HepG2 (cell line): ENCODE measurements around the gene CASTOR1. TPM values are rescaled to one million over a fixed set of nuclear protein-coding genes. Genes with fewer than 3 reads are reported as not detected.

Experiments used
- GATAD1 ChIP-seq: IDR thresholded peaks from 2 replicates; pipeline ENCODE4 v1.6.1; 2016; ENCODE audit warnings: missing genetic modification reagents, missing compliant biosample characterization
- KIAA2018 ChIP-seq: sonication (generic); formaldehyde crosslinking; IDR thresholded peaks from 2 replicates; pipeline ENCODE4 v1.5.0; 2020; ENCODE audit warnings: mild to moderate bottlenecking, missing genetic modification reagents, borderline replicate concordance
- ZC3H13 ChIP-seq: sonication (generic); formaldehyde crosslinking; IDR thresholded peaks from 2 replicates; pipeline ENCODE4 v1.8.1; 2023; ENCODE audit warnings: mild to moderate bottlenecking, missing genetic modification reagents, moderate library complexity
- ZFP36 ChIP-seq: fragments of 150-350 bp; IDR thresholded peaks from 2 replicates; pipeline ENCODE4 v1.6.1; 2018; ENCODE audit warnings: borderline replicate concordance, low read length, low read depth; ENCODE audit not compliant: partially characterized antibody
- ZNF138 ChIP-seq: sonication (generic); formaldehyde crosslinking; IDR thresholded peaks from 2 replicates; pipeline ENCODE4 v1.5.0; 2020; ENCODE audit warnings: mild to moderate bottlenecking, low read depth, missing genetic modification reagents
- polyA plus RNA-seq, 8 experiments: library from polyadenylated mRNA; depleted of rRNA in 3 of 8; stranded (reverse) in 7 of 8; unstranded in 1 of 8; fragments of >200 nt; fragmentation: Illumina TruSeq in 4 of 8; extraction: Trizol in 4 of 8; gene quantifications; 2 replicates each; pipeline versions ENCODE4 v1.2.1 to v1.2.3, GENCODE V29; 2011 to 2016; ENCODE audit warnings: low read depth in 4 of 8, missing spikeins in 1 of 8, mixed read lengths in 1 of 8; ENCODE audit not compliant: insufficient read depth in 1 of 8
- total RNA-seq, 5 experiments: library from RNA; depleted of rRNA; stranded (reverse); fragments of >200 nt; fragmentation: Illumina TruSeq; extraction: Trizol; gene quantifications; 2 replicates each; pipeline ENCODE4 v1.2.3, GENCODE V29; 2016; ENCODE audit warnings: low read depth in 1 of 5

The CASTOR1 gene
- total and polyA plus RNA-seq, 2 of the 13 experiments (the other 11 are each of a cell fraction or from before 2014, with no cell fraction given) = 2.6 to 4.4 TPM

DNA sequence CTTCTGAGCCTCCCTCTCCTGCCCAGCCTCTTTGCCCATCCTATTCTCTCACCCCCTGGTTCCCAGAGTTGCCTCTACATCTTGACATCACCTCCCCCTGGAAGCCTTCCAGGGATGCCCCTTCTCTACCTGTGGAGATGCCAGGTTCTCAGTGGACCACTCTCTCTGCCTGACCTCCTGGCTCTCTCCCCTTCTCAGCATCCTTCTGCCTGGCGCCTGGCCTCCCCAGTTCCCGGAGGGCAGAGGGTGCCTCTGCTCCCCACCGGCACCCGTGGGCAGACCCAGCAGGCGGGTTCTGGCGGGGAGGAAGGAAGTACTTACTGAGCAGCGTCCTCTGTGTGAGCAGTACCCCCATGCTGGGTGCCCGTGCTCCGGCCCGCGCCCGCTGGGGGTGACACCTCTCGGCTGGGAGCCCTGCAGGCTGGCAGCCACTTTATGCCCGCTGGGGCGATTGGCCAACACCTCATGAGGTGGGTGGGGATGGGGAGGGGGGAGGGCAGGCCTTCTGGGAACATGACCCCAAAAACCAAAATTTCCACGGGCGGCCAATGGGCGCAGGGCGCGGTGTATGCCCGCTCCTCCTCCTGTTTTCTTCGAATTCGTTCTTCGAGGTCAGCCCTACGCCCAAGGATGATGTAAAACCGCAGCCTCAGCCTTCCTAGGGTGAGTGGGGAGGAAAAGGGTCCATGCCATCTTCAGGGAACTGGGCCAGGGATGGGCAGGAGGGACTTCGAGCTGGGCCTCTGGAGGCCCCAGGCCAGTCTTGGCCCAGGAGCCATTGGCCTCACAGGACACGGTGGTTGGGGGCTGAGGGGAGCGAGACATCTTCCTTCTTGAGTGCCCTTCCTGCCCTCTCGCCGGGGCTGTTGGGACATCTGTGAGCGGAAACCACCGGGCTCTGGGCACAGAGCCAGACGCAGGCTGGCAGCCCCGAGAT lies 22.6 kb downstream of the CASTOR1 start, which contains the start of gene OSM (continued):
- TF ChIP-seq KIAA2018 (CRISPR knock-in tag) = no peak
- no peak for TF ChIP-seq ZNF138
- TF ChIP-seq GATAD1 = no peak
- no peak for TF ChIP-seq ZC3H13 (CRISPR knock-in tag)
- peak; percentile 59 for TF ChIP-seq ZFP36
- TF ChIP-seq, all 625 proteins: peak for 2
